ENCODE data around the gene PRKAG2. TPM values are rescaled to one million over a fixed set of nuclear protein-coding genes. Genes with fewer than 3 reads are reported as not detected.
A peak's percentile ranks its signal among the peaks of the same experiment; 100 is the strongest.

Gene PRKAG2
- total RNA-seq, 1 donor from 2014 or later = 17.9 TPM

DNA sequence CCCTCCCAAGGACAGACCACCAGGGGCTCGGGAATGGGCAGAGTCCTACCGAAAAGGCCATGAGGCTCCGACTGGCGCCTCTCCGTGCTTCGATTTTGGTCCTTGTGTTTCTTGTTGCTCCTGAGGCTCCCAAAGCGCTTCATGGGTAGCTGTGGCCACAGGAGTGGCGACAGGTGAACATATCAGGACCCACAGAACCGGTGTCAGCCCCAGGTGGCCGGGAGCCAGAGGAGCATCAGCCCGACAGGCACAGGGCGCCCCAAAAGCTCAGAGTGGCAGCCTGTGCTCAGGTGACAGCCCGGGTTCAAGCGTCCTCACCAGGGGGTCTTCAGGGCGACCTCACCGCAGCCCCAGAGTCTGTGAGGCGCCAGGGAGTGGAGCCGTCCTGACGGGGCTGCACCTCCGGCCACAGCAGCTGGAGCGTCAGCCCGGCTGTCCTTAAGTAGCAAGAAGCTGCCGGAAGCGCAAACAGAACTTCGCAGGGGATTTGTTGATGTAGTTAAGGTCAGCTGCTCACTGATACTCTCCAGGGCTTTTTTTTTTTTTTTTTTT is 141.0 kb downstream of the PRKAG2 start:
- peaks cover 29% of the 10 kb centered on the region for H3K4me1 Mint-ChIP-seq (ENCODE audit: unreplicated experiment)
- DNase-seq (ENCODE audit: extremely low spot score, unreplicated experiment) = no peak
- TF ChIP-seq, protein P1, sequence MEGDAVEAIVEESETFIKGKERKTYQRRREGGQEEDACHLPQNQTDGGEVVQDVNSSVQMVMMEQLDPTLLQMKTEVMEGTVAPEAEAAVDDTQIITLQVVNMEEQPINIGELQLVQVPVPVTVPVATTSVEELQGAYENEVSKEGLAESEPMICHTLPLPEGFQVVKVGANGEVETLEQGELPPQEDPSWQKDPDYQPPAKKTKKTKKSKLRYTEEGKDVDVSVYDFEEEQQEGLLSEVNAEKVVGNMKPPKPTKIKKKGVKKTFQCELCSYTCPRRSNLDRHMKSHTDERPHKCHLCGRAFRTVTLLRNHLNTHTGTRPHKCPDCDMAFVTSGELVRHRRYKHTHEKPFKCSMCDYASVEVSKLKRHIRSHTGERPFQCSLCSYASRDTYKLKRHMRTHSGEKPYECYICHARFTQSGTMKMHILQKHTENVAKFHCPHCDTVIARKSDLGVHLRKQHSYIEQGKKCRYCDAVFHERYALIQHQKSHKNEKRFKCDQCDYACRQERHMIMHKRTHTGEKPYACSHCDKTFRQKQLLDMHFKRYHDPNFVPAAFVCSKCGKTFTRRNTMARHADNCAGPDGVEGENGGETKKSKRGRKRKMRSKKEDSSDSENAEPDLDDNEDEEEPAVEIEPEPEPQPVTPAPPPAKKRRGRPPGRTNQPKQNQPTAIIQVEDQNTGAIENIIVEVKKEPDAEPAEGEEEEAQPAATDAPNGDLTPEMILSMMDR (conservative IDR thresholded peaks at IDR 0.05) = no peak
- H3K9me3 Mint-ChIP-seq = no peaks in the 10 kb centered on the region
- H3K4me3 Mint-ChIP-seq = peak overlapping the region; percentile 78
- peak overlapping the region; percentile 78 for H3K27ac Mint-ChIP-seq
- no peaks in the 10 kb centered on the region for H3K36me3 Mint-ChIP-seq
- peaks cover 3% of the 10 kb centered on the region for H3K27me3 Mint-ChIP-seq

DNA sequence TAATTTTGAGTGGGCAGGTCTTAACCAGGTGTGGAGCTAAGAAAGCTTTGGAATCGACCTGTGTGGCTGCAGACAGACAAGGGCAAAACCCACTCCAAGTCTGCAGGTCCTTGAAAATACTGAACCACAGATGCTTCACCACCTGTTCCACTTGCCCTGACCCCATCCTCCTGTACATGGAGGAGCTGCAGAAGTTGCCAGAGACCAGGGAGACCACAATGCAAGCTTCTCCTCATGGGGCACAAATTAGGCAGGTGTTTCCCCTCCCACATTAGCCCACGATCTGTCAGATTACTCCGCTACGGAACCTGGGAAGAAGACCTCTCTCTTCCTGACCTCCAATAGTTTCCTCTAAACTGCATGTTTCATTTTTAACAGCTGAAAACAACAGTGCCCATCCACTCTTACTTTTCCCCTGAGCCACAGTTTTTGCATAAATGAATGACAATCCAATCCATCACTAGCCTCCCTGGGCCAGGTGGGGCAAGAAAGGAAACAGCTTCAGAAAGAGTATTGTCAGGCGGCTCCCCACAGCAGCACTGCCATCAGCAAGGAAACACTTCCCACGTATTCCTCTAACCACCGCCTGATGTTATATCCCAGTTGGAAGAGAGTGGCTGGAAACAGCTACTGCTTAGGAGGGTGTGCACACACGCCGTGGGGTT is 141.6 kb downstream of the PRKAG2 start:
- Mint-ChIP-seq H3K36me3 (no peaks in the 10 kb centered on the region), H3K9me3 (no peaks in the 10 kb centered on the region), H3K27ac (peak overlapping the region; percentile 48), H3K27me3 (peaks cover 3% of the 10 kb centered on the region), H3K4me1 (ENCODE audit: unreplicated experiment) (peaks cover 26% of the 10 kb centered on the region), H3K4me3 (peak overlapping the region; percentile 58)
- TF ChIP-seq, protein P1 (conservative IDR thresholded peaks at IDR 0.05) = no peak
- no peak for DNase-seq (ENCODE audit: extremely low spot score, unreplicated experiment)

GRCh38 chr7:151732834-151733592 is 143.9 kb downstream of the PRKAG2 start:
- DNase-seq (ENCODE audit: extremely low spot score, unreplicated experiment) = no peak
- TF ChIP-seq, protein P1 (conservative IDR thresholded peaks at IDR 0.05) = no peak
- H3K9me3 Mint-ChIP-seq = no peaks in the 10 kb centered on the region
- H3K4me1 Mint-ChIP-seq (ENCODE audit: unreplicated experiment) = peaks cover 27% of the 10 kb centered on the region
- no peak overlapping the region for H3K27ac Mint-ChIP-seq
- H3K36me3 Mint-ChIP-seq = no peaks in the 10 kb centered on the region
- no peak overlapping the region for H3K4me3 Mint-ChIP-seq
- peaks cover 3% of the 10 kb centered on the region for H3K27me3 Mint-ChIP-seq

DNA sequence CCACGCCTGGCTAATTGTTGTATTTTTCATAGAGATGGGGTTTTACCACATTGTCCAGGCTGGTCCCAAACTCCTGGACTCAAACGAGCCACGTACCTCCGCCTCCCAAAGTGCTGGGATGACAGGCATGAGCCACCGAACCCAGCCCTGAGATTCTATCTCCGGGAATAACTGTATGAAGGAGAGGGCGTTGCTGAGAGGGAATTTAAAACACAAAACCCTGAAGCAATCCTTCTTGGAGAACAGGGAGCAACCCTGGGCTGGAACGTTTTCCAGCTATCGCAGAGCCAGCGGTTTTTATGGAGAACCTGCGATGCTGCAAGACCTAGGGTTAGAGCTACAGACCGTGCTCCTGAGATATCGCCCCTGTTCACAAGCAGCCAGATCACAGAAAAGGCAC is 144.6 kb downstream of the PRKAG2 start:
- Mint-ChIP-seq H3K9me3 (no peaks in the 10 kb centered on the region), H3K27ac (no peak overlapping the region), H3K4me3 (no peak overlapping the region), H3K27me3 (peaks cover 3% of the 10 kb centered on the region), H3K36me3 (no peaks in the 10 kb centered on the region), H3K4me1 (ENCODE audit: unreplicated experiment) (peaks cover 27% of the 10 kb centered on the region)
- DNase-seq (ENCODE audit: extremely low spot score, unreplicated experiment) = no peak
- TF ChIP-seq, protein P1 (conservative IDR thresholded peaks at IDR 0.05) = no peak

- Mint-ChIP-seq H3K36me3 (no peaks in the 10 kb centered on the region), H3K27ac (no peak overlapping the region), H3K27me3 (peaks cover 3% of the 10 kb centered on the region), H3K4me1 (ENCODE audit: unreplicated experiment) (peaks cover 24% of the 10 kb centered on the region), H3K4me3 (no peak overlapping the region), H3K9me3 (no peaks in the 10 kb centered on the region)
- TF ChIP-seq, protein P1 (conservative IDR thresholded peaks at IDR 0.05) = no peak
- no peak for DNase-seq (ENCODE audit: extremely low spot score, unreplicated experiment)
These were observed 145.9 kb downstream of the PRKAG2 start for GRCh38 chr7:151731022-151731441.

All from type B pancreatic cell (in vitro differentiated cells).